GM12875 (cell line): ENCODE results near the gene ZNF407.

ENCODE experiments used
- H3K4me3 ChIP-seq: one replicate; pipeline ENCODE4 v1.5.1; 2011; ENCODE audit warnings: low read depth, low read length, control low read depth
- TF ChIP-seq, protein P1 (sequence below): IDR thresholded peaks from 2 replicates; pipeline ENCODE4 v1.5.1; 2011; ENCODE audit warnings: low read depth, mild to moderate bottlenecking, control low read depth, inconsistent platforms, low read length, moderate library complexity, borderline replicate concordance; ENCODE audit not compliant: insufficient read depth

Gene ZNF407

DNA sequence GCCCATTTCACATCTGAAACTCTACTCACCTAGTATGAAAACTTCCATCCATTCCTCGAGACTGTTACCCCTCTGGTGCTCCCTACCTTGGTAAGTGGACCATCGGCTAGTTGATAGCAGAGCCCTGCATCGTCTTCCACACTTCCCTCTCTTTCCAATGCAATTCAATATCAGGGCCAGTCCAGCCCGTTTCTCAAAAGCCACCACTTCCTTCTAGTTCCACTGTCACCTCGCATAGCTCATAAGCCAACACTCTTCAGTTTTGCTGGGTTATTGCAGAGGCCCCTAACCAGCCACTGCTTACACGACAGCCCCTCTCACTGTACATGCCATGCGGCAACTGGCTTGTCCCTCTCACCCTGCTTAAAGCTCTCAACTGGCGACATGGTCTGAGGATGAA is 10.2 kb upstream of the ZNF407 start:
- H3K4me3 ChIP-seq = no peak overlapping the region
- TF ChIP-seq, protein P1, sequence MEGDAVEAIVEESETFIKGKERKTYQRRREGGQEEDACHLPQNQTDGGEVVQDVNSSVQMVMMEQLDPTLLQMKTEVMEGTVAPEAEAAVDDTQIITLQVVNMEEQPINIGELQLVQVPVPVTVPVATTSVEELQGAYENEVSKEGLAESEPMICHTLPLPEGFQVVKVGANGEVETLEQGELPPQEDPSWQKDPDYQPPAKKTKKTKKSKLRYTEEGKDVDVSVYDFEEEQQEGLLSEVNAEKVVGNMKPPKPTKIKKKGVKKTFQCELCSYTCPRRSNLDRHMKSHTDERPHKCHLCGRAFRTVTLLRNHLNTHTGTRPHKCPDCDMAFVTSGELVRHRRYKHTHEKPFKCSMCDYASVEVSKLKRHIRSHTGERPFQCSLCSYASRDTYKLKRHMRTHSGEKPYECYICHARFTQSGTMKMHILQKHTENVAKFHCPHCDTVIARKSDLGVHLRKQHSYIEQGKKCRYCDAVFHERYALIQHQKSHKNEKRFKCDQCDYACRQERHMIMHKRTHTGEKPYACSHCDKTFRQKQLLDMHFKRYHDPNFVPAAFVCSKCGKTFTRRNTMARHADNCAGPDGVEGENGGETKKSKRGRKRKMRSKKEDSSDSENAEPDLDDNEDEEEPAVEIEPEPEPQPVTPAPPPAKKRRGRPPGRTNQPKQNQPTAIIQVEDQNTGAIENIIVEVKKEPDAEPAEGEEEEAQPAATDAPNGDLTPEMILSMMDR = no peak

DNA sequence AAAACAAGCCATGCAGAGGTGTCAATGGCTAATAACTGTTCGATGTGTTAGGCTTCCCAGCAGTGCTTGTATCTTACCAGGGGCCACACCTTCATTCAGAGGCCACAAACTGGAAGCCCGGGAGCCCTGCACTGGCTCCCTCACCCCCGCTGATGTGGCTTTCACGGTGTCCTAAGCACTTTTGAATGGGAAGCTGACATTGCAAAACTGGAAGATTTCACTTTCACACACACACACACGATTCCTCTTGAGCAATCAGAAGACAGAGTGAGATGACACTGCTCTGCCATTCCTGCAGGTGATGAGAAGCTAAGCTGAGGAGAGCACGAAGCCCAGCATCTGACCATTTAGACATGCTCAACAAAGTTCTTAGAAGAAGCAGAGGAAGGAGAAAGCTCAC is 8.6 kb upstream of the ZNF407 start:
- TF ChIP-seq, protein P1 = no peak
- no peak overlapping the region for H3K4me3 ChIP-seq

DNA sequence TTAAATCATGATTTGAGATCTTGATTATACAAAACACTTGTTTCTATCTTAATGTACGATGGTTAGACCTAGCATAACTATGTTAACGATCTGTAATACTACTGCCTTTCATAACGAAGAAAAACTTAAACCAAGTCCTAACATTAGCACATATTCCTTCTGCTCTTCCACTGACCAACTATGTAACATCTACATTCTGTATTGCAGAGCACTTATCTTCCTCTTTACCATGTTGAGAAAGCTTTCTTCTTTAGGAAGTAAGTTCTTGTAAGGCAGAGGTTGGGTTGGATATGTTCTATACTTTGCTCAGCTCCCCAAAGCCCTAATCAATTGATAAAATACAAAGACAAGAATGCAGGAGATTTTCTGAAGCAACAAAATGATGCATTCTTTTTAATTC is 7.9 kb upstream of the ZNF407 start:
- TF ChIP-seq, protein P1 = no peak
- H3K4me3 ChIP-seq = no peak overlapping the region

DNA sequence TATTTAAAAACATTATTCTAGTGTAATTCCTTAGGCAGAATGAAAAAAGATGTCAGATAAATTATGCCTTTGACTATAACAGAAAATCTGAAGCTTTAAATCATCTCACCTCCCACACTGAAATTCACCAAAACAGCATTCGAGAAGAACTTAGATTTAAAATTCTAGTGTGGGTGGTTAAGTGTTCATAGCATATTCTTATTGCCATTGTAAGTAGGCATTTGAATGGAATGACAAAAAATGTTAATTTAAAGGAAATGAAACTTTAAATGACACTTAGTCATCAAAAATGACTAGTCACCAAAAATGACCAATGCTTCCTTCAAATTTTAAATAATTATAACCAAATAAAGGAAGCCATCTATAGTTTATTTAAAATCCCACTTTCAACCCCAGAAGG is 7.0 kb upstream of the ZNF407 start:
- TF ChIP-seq, protein P1 = no peak
- no peak overlapping the region for H3K4me3 ChIP-seq

DNA sequence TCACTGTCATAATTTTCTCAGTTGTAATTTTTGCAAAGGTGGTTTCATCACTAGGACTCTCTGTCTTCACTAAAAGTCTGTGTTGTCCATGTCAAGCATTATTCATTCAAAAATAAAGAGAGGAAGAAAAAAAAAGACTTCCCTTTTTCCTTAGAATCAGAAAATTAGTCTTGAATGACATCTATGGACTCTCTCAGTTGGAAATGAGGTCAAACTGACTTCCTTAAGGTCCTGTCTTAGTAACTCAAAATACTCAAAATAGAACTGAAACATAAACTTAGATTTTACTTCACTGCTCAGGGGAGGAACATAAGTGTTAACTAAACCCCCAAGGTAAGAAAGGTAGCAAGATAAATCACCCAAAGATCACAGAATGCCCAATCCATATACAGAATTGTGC is 2.2 kb upstream of the ZNF407 start:
- TF ChIP-seq, protein P1 = no peak
- no peak overlapping the region for H3K4me3 ChIP-seq

DNA sequence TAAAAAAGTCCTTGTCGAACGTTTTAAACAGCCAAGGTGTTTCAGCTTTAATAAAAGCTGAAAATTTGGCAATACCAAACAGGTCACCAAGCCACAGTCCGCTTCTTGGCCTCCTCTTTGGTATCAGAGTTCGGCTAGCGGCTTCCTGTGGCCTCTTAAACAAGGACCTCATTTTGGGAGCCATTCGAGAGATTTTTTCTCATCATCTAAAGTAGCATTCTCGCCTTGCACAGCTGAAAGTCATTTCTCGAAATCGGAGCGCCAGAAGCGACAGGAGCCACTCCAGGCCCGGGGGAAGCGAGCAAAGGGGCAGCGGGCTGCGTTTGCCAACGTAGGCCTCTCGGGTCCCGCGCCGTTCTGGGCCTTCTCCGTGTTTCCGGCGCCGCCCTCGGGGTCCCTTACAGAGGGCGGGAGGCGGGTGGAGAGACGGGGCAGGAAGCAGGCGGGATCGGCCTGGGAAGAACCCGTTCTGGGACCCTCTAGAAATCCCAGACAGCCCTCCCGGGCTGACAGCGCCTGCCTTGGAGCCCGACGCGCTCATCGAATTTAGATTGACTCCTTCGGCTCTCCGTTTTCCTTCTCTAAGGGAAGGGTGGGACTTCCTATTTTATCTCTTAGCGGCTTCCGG is 522 bp upstream of the ZNF407 start:
- peak overlapping the region; percentile 91 for H3K4me3 ChIP-seq
- TF ChIP-seq, protein P1 = no peak

DNA sequence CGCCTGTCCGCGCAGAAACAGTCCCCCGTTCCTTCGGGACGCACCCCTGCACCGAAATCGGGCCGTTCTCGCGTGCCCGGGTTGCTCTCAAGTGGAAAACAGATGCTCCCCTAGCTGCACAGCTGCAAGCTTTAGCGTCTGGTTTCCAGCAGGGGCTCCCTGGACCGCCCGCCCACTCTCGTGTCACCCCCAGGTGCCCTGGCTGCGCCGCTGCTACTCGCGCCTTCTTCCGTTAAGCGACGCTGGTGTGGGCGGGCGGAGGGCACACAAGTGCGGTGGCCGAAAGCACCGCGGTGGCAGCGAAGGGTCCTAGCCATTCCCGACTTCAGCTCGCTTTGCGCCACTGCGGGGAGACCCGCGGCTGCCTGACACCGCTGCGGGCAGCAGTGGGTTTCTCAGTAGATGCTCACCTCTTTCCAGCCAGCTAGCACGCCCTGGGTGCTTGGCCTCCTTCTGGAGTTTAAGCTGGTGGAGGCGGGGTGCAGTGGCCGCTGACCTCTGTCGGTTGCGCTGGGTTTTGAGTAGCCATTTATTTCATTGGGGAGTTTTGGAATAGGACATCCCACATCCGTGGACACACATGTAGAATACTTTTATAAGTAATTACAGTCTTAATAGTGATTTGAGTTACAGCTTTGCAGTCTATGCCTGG is 806 bp downstream of the ZNF407 start:
- H3K4me3 ChIP-seq = peak overlapping the region; percentile 91
- TF ChIP-seq, protein P1 = peak; percentile 53
